Cardiac fibroblast (primary cell): ENCODE data around the gene SRD5A3.
A peak's percentile ranks its signal among the peaks of the same experiment; 100 is the strongest.

Source experiments
- DNase-seq, 2 donors: peaks; one replicate each; pipeline versions ENCODE4 v3.0.0 to v3.0.0-alpha.2; 2010; ENCODE audit warnings: low read depth in 2 of 2
- H3K4me3 ChIP-seq, 2 donors: replicated peaks in 1 of 2; 1 replicate in 1 of 2; 2 replicates in 1 of 2; pipeline ENCODE4 v1.5.1; 2011; ENCODE audit warnings: low read depth in 2 of 2, low read length in 2 of 2, mild to moderate bottlenecking in 2 of 2, moderate library complexity in 1 of 2
- TF ChIP-seq, protein P1 (sequence below): IDR thresholded peaks from one replicate; pipeline ENCODE4 v1.5.1; 2011; ENCODE audit warnings: low read depth, mild to moderate bottlenecking, low read length, inconsistent platforms

SRD5A3 gene

GRCh38 chr4:55396308-55397125 lies 50.5 kb downstream of the SRD5A3 start:
- peak; percentile 64 to 70 for DNase-seq

DNA sequence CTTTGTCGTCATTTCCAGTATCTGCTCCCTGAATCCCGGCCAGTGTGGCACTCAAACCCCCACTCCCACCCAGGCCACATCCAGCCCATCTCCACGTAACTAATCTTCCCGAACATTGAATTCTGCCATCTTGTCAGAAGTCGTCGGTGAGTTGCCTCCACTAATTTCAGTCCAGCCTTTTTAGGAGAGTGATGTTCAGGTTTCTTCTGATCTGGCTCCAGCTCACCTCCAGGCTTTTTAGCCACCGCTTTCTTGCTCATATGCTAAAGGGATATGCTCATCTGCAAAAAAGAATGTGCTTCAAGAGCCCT lies 51.0 kb downstream of the SRD5A3 start:
- peak; percentile 52 to 69 for DNase-seq
- H3K4me3 ChIP-seq, result peak overlapping the region; percentile 77 to 88
- TF ChIP-seq, protein P1, sequence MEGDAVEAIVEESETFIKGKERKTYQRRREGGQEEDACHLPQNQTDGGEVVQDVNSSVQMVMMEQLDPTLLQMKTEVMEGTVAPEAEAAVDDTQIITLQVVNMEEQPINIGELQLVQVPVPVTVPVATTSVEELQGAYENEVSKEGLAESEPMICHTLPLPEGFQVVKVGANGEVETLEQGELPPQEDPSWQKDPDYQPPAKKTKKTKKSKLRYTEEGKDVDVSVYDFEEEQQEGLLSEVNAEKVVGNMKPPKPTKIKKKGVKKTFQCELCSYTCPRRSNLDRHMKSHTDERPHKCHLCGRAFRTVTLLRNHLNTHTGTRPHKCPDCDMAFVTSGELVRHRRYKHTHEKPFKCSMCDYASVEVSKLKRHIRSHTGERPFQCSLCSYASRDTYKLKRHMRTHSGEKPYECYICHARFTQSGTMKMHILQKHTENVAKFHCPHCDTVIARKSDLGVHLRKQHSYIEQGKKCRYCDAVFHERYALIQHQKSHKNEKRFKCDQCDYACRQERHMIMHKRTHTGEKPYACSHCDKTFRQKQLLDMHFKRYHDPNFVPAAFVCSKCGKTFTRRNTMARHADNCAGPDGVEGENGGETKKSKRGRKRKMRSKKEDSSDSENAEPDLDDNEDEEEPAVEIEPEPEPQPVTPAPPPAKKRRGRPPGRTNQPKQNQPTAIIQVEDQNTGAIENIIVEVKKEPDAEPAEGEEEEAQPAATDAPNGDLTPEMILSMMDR, result no peak

More at GRCh38 chr4:55396308-55397125, 50.5 kb downstream of the SRD5A3 start:
- TF ChIP-seq, protein P1, result no peak
- H3K4me3 ChIP-seq, result peak overlapping the region; percentile 77 to 88

GRCh38 chr4:55397520-55398321 lies 51.7 kb downstream of the SRD5A3 start:
- DNase-seq, result peak; percentile 81 to 91
- TF ChIP-seq, protein P1, result no peak
- H3K4me3 ChIP-seq, result peak overlapping the region; percentile 77 to 88

DNA sequence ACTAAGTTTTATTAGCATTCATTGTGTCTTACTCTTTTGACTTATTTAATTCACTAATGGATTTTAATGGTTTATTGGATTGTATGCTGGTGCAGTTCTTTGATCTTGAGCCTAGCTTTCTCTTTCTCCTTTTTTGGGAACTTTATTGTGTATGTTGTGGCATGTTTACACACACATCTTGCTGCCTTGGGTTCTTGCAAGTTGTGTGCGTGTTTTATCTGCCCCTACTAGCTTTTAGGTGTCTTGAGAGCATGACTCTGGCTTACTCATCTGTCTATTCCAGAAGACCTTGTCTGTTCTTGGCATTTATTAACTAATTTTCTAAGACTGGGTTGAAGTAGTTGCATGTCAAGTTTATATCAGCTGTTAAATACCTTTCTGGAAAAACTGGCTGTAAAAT lies 52.4 kb downstream of the SRD5A3 start:
- DNase-seq, result peak; percentile 33 to 78
- TF ChIP-seq, protein P1, result no peak
- H3K4me3 ChIP-seq, result peak overlapping the region; percentile 77 to 88

GRCh38 chr4:55398966-55399365 lies 52.9 kb downstream of the SRD5A3 start:
- TF ChIP-seq, protein P1, result no peak
- peak in 1 of 2 donors; percentile 29 for DNase-seq
- peak overlapping the region; percentile 77 to 88 for H3K4me3 ChIP-seq

DNA sequence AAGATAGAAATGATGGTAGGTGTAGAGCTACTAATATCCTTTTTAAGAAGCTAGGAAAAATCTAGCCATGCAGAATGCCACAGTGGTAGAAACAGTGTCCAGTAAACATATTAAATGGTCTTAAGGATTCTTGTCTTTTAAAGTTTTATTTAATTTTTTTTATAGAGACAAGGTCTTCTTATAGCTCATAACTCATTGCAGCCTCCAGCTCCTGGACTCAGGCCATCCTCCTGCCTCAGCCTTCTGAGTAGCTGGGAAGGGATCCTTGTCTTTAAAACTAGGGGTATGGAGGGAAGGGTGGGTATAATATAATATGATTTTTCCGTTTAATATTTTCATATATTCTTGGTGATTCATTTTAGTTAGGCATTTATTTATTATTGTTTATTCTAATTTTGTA lies 53.5 kb downstream of the SRD5A3 start:
- peak overlapping the region in 1 of 2 donors; percentile 88 for H3K4me3 ChIP-seq
- TF ChIP-seq, protein P1, result no peak
- no peak for DNase-seq
